Progenitor cell of endocrine pancreas (in vitro differentiated cells): ENCODE measurements around the gene RPTOR. TPM values are rescaled to one million over a fixed set of nuclear protein-coding genes. Genes with fewer than 3 reads are reported as not detected.

Experiments
- DNase-seq: peaks from one replicate; pipeline ENCODE4 v3.0.0; 2021; ENCODE audit warnings: low spot score; ENCODE audit not compliant: unreplicated experiment
- H3K27ac Mint-ChIP-seq: 2 replicates; pipeline ENCODE4 v1.8.0; 2021; ENCODE audit warnings: mild to moderate bottlenecking, moderate library complexity, mixed read lengths
- H3K27me3 Mint-ChIP-seq: 2 replicates; pipeline ENCODE4 v1.8.0; 2021; ENCODE audit warnings: mixed read lengths
- H3K36me3 Mint-ChIP-seq: 2 replicates; pipeline ENCODE4 v1.8.0; 2022; ENCODE audit warnings: mixed read lengths; ENCODE audit not compliant: insufficient read depth
- H3K4me1 Mint-ChIP-seq: 2 replicates; pipeline ENCODE4 v1.8.0; 2021; ENCODE audit warnings: low read depth, mixed read lengths
- H3K4me3 Mint-ChIP-seq: 2 replicates; pipeline ENCODE4 v1.8.0; 2021; ENCODE audit warnings: low read depth, mild to moderate bottlenecking, moderate library complexity, mixed read lengths
- H3K9me3 Mint-ChIP-seq: 2 replicates; pipeline ENCODE4 v1.8.0; 2021; ENCODE audit warnings: low read depth, mixed read lengths
- total RNA-seq: library from RNA; stranded (reverse); gene quantifications from 2 replicates; pipeline ENCODE4 v1.2.1, GENCODE V29; 2021
- TF ChIP-seq, protein P1 (sequence below): fragments of 200-600 bp; sonication (generic); IDR thresholded peaks from one replicate; pipeline ENCODE4 v1.5.0; 2021; ENCODE audit warnings: antibody characterized with exemption, mild to moderate bottlenecking; ENCODE audit not compliant: unreplicated experiment

Gene RPTOR
- total RNA-seq, 1 donor from 2014 or later = 40.0 TPM

DNA sequence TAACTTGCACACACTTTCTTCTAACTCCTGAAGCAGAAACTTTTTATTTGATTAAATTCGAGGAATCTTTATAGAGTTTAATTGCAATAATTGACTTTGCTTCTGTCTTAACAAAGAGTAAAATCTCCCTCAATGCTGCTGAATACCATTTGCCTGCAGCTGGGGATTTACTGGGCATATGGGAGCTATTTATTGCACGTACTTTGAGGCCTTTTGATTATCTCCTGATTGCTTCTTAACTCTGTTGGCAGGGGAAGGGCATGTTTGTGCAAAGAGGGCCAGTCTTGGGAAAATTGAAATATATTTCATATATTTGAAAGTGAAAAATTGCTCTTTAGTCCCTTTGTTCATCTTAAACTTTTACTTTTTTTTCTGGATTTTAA, 290.2 kb downstream of the RPTOR start:
- Mint-ChIP-seq H3K9me3 (no peaks in the 10 kb centered on the region), H3K4me3 (no peak overlapping the region), H3K27me3 (peaks cover 2% of the 10 kb centered on the region), H3K4me1 (peaks cover 11% of the 10 kb centered on the region), H3K36me3 (peaks cover 14% of the 10 kb centered on the region), H3K27ac (no peak overlapping the region)
- TF ChIP-seq, protein P1, sequence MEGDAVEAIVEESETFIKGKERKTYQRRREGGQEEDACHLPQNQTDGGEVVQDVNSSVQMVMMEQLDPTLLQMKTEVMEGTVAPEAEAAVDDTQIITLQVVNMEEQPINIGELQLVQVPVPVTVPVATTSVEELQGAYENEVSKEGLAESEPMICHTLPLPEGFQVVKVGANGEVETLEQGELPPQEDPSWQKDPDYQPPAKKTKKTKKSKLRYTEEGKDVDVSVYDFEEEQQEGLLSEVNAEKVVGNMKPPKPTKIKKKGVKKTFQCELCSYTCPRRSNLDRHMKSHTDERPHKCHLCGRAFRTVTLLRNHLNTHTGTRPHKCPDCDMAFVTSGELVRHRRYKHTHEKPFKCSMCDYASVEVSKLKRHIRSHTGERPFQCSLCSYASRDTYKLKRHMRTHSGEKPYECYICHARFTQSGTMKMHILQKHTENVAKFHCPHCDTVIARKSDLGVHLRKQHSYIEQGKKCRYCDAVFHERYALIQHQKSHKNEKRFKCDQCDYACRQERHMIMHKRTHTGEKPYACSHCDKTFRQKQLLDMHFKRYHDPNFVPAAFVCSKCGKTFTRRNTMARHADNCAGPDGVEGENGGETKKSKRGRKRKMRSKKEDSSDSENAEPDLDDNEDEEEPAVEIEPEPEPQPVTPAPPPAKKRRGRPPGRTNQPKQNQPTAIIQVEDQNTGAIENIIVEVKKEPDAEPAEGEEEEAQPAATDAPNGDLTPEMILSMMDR = no peak
- no peak for DNase-seq

DNA sequence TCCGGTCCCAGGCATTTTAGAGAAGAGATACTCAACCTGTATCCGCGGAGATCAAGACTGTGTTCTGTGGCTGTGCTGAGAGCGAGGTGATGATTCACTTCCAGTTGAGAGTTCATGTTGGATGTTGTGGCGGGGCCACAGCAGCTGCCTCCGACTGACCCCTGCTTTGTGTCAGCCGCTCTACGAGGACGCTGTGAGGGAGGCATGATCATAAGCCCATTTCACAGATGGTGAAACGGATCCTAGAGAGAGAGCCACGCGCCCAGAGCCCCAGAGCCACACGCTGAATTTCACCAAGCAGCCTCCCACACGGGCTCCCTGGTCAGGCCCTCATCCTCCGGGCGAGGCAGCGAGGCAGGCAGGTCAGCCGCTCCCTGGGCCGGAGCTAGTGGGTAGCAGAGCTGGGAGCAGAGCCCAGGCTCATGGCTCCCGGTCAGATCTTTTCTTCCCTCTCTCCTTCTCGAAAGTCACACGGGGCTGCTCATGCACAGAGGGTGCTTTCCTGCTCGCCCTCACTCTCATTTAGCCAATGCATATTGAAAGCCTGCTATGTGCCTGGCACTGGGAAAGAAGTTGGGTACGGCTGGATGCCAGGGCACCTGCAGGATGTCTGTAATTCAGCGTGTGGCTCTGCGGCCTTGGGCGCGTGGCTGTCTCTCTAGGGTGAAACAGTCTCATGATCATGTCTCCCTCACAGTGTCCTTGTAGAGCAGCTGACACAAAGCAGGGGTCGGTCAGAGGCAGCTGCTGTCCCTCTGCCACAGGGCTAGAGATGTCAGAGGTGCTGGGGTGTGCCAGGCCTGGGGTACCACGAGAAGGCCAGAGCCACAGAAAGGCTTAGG, 291.4 kb downstream of the RPTOR start:
- no peak overlapping the region for H3K4me3 Mint-ChIP-seq
- TF ChIP-seq, protein P1 = no peak
- H3K4me1 Mint-ChIP-seq = peaks cover 11% of the 10 kb centered on the region
- no peaks in the 10 kb centered on the region for H3K9me3 Mint-ChIP-seq
- H3K36me3 Mint-ChIP-seq = peaks cover 11% of the 10 kb centered on the region
- DNase-seq = no peak
- no peak overlapping the region for H3K27ac Mint-ChIP-seq
- H3K27me3 Mint-ChIP-seq = peaks cover 2% of the 10 kb centered on the region

DNA sequence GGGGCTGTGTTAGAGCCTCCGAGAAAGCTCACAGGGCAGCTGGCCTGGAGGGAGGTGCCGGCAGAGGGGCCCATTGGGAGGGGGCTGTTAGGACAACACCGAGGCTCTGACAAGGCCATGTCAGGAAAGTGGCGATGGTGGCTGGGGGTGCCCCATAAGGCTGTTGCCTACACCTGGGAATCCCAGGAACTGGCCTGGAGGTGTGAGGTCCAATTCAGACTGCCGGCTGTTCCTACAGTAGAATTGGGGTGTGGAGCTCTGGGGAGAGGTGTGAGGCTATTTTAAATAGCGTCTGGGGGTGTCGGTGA, 292.0 kb downstream of the RPTOR start:
- Mint-ChIP-seq H3K36me3 (peaks cover 8% of the 10 kb centered on the region), H3K4me3 (no peak overlapping the region), H3K9me3 (no peaks in the 10 kb centered on the region), H3K4me1 (peaks cover 11% of the 10 kb centered on the region), H3K27me3 (peaks cover 2% of the 10 kb centered on the region), H3K27ac (no peak overlapping the region)
- no peak for DNase-seq
- TF ChIP-seq, protein P1 = no peak

DNA sequence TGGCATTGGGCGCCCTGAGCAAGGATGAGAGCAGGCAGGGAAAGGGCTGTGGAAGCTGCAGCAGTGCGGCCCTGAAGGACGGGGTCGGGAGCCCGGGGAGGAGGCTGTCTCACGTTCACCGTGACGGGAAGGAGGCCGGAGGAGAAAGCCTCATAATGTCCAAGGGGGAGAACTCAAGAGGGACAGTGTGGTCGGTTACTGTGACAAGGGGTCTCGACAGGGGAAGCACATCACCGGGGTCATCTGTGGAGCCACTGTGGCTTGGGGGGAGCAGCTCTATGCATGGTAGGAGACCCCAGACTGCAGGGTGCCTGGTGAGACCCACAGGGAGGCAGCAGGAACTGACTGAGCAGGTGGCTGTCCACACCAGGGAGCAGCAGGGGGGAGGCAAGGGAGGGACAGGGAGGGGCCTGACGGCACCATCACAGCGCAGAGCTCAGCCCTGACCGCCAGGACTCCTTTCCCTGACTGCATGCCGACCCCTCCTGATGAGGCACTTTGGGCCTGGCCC, 292.4 kb downstream of the RPTOR start:
- TF ChIP-seq, protein P1 = no peak
- DNase-seq = no peak
- H3K27ac Mint-ChIP-seq = no peak overlapping the region
- peaks cover 9% of the 10 kb centered on the region for H3K4me1 Mint-ChIP-seq
- H3K27me3 Mint-ChIP-seq = no peaks in the 10 kb centered on the region
- no peaks in the 10 kb centered on the region for H3K9me3 Mint-ChIP-seq
- no peak overlapping the region for H3K4me3 Mint-ChIP-seq
- H3K36me3 Mint-ChIP-seq = peaks cover 6% of the 10 kb centered on the region

DNA sequence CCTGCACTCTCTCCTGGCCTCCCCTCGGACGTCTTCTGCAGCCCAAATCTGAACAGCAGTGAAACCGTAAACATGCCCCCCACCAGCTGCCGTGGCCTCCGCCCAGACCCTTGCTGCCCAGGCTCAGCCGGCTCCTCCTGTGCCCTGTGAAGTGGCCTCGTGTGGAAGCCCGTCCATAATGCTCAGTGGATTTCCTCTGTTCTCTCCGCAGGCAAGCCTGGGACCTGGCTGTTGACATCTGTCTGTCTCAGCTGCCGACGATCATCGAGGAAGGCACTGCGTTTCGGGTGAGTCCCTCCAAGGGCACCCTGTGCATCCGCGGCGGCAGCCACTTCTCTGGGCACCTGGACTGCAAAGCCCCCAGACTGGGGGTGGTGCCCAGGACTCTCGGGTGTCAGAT, 293.1 kb downstream of the RPTOR start:
- no peaks in the 10 kb centered on the region for H3K9me3 Mint-ChIP-seq
- H3K4me1 Mint-ChIP-seq = peaks cover 5% of the 10 kb centered on the region
- peaks cover 7% of the 10 kb centered on the region for H3K36me3 Mint-ChIP-seq
- H3K4me3 Mint-ChIP-seq = no peak overlapping the region
- H3K27ac Mint-ChIP-seq = no peak overlapping the region
- H3K27me3 Mint-ChIP-seq = no peaks in the 10 kb centered on the region
- TF ChIP-seq, protein P1 = no peak
- no peak for DNase-seq
